Nephron progenitor cell (in vitro differentiated cells): Measurements from ENCODE around the gene CIAO1.
A peak's percentile ranks its signal among the peaks of the same experiment; 100 is the strongest.

Experiments
- DNase-seq: peaks from one replicate; pipeline ENCODE4 v3.0.0; 2021
- H3K27ac Mint-ChIP-seq: 2 replicates; pipeline ENCODE4 v1.8.0; 2021; ENCODE audit warnings: mild to moderate bottlenecking, moderate library complexity, mixed read lengths
- H3K27me3 Mint-ChIP-seq: 2 replicates; pipeline ENCODE4 v1.8.0; 2021; ENCODE audit warnings: mild to moderate bottlenecking, low read depth, mixed read lengths; ENCODE audit not compliant: poor library complexity
- H3K36me3 Mint-ChIP-seq: 2 replicates; pipeline ENCODE4 v1.8.0; 2021; ENCODE audit warnings: low read depth, mixed read lengths
- H3K4me1 Mint-ChIP-seq: 2 replicates; pipeline ENCODE4 v1.8.0; 2021; ENCODE audit warnings: mixed read lengths
- H3K4me3 Mint-ChIP-seq: 2 replicates; pipeline ENCODE4 v1.8.0; 2021; ENCODE audit warnings: mild to moderate bottlenecking, moderate library complexity, mixed read lengths
- H3K9me3 Mint-ChIP-seq: 2 replicates; pipeline ENCODE4 v1.8.0; 2021; ENCODE audit warnings: mild to moderate bottlenecking, moderate library complexity, mixed read lengths
- TF ChIP-seq, protein P1 (sequence below): fragments of 200-600 bp; sonication (generic); IDR thresholded peaks from 2 replicates; pipeline ENCODE4 v1.5.0; 2021; ENCODE audit warnings: antibody characterized with exemption

Gene CIAO1

DNA sequence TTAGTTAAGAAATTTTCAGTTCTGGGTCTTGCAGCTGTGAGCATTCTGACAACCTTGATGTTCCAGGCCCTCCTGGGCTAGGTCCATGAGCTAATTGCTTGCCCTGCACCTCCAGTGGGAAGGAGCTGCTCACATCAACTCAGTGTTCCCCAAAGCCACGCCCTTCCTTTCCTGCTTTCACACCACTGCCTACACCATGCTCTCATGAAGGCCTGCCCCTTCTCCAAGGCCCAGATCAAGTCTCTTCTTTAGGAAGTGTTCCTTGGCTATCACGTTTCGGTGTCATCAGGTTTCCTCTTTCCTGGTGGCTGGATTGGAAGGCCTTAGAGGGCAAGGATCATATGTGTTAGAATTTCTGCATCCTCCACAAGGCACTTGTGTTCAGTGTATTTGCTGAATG, 19.0 kb upstream of the CIAO1 start:
- Mint-ChIP-seq H3K36me3 (peaks cover 16% of the 10 kb centered on the region), H3K27me3 (peaks cover 7% of the 10 kb centered on the region), H3K4me1 (peaks cover 60% of the 10 kb centered on the region), H3K4me3 (no peak overlapping the region), H3K9me3 (no peaks in the 10 kb centered on the region), H3K27ac (peak overlapping the region; percentile 87)
- TF ChIP-seq, protein P1, sequence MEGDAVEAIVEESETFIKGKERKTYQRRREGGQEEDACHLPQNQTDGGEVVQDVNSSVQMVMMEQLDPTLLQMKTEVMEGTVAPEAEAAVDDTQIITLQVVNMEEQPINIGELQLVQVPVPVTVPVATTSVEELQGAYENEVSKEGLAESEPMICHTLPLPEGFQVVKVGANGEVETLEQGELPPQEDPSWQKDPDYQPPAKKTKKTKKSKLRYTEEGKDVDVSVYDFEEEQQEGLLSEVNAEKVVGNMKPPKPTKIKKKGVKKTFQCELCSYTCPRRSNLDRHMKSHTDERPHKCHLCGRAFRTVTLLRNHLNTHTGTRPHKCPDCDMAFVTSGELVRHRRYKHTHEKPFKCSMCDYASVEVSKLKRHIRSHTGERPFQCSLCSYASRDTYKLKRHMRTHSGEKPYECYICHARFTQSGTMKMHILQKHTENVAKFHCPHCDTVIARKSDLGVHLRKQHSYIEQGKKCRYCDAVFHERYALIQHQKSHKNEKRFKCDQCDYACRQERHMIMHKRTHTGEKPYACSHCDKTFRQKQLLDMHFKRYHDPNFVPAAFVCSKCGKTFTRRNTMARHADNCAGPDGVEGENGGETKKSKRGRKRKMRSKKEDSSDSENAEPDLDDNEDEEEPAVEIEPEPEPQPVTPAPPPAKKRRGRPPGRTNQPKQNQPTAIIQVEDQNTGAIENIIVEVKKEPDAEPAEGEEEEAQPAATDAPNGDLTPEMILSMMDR = no peak
- no peak for DNase-seq

DNA sequence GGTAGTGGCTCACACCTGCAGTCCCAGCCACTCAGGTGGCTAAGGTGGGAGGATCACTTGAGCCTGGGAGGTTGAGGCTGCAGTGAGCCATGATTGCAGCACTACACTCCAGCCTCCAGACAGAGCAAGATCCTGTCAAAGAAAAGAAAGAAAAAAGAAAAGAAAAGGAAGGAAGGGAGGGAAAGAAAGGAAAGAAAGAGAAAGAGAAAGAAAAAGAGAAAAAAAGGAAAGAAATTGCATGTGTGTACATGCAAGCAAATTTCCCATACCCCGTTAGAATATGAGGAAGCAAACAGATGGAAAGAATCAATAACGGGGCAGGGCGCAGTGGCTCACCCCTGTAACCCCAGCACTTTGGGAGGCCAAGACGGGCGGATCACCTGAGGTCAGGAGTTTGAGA, 18.1 kb upstream of the CIAO1 start:
- H3K4me1 Mint-ChIP-seq = peaks cover 65% of the 10 kb centered on the region
- H3K36me3 Mint-ChIP-seq = peaks cover 24% of the 10 kb centered on the region
- DNase-seq = no peak
- H3K27ac Mint-ChIP-seq = peak overlapping the region; percentile 76
- TF ChIP-seq, protein P1 = no peak
- peaks cover 7% of the 10 kb centered on the region for H3K27me3 Mint-ChIP-seq
- no peak overlapping the region for H3K4me3 Mint-ChIP-seq
- no peaks in the 10 kb centered on the region for H3K9me3 Mint-ChIP-seq

DNA sequence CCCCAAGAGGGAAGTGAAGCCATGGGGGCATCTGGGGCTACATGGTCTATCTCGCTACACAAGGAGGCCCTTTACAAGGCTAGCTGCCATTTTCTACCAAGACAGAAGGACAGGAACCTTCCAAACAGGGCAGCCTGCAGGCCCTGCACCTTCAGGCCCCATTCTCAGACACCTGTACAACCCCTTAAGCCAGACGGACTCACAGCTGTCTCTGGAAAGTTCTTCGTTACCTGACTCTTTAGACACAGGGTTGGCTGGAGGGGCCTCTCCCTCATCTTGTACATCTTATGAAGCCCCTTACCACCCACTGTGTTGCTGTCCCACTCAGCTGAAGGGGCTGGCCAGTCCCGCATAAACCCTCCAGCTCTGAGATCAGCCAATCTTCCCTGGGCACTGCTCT, 17.4 kb upstream of the CIAO1 start:
- no peaks in the 10 kb centered on the region for H3K9me3 Mint-ChIP-seq
- H3K27ac Mint-ChIP-seq = peak overlapping the region; percentile 15
- peaks cover 65% of the 10 kb centered on the region for H3K4me1 Mint-ChIP-seq
- no peak overlapping the region for H3K4me3 Mint-ChIP-seq
- DNase-seq = no peak
- peaks cover 7% of the 10 kb centered on the region for H3K27me3 Mint-ChIP-seq
- peaks cover 24% of the 10 kb centered on the region for H3K36me3 Mint-ChIP-seq
- TF ChIP-seq, protein P1 = no peak

DNA sequence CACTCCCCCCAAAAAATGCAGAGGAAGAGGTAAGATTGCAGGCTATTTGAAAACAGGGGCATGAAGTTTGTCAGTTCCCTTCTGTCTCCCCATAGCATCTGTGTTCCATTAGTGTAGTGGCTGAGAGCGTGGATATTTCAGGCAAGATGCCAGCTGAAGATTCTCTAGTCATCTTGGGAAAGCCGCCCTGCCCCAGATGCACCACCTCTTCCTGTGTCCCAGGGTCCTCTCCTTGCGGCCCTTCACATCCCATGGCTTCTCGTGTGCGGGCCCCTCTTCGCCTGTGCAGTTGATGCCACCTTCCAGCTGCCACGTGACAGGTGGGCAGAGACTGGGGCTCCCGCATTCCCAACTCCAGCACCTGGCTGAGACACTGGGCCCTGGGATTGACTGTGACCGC, 16.4 kb upstream of the CIAO1 start:
- H3K27me3 Mint-ChIP-seq = peaks cover under 1% of the 10 kb centered on the region
- DNase-seq = no peak
- no peaks in the 10 kb centered on the region for H3K9me3 Mint-ChIP-seq
- TF ChIP-seq, protein P1 = no peak
- H3K36me3 Mint-ChIP-seq = peaks cover 31% of the 10 kb centered on the region
- H3K27ac Mint-ChIP-seq = peak overlapping the region; percentile 87
- peaks cover 63% of the 10 kb centered on the region for H3K4me1 Mint-ChIP-seq
- H3K4me3 Mint-ChIP-seq = no peak overlapping the region

DNA sequence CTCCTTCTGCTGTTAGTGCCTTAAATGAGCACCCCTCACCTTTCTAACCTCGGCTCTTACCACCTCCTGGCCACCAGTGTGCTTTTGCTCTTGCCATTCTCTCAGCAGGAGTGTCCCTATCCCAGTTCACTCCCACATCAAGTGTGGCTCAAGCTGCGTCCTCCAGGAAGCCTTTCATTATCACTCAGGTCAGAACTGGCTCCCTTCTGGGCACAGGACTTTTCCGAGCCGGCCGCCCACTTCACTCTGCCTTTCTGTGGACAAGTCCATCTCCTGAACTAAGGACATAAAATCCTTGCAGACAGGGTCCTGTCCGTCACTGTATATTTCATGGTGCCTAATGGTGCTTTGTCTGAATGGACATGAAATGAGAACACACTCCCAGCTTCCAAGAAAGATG, 15.8 kb upstream of the CIAO1 start:
- peaks cover 60% of the 10 kb centered on the region for H3K4me1 Mint-ChIP-seq
- peaks cover 29% of the 10 kb centered on the region for H3K36me3 Mint-ChIP-seq
- H3K9me3 Mint-ChIP-seq = no peaks in the 10 kb centered on the region
- H3K4me3 Mint-ChIP-seq = no peak overlapping the region
- H3K27me3 Mint-ChIP-seq = no peaks in the 10 kb centered on the region
- peak overlapping the region; percentile 87 for H3K27ac Mint-ChIP-seq
- TF ChIP-seq, protein P1 = no peak
- no peak for DNase-seq

DNA sequence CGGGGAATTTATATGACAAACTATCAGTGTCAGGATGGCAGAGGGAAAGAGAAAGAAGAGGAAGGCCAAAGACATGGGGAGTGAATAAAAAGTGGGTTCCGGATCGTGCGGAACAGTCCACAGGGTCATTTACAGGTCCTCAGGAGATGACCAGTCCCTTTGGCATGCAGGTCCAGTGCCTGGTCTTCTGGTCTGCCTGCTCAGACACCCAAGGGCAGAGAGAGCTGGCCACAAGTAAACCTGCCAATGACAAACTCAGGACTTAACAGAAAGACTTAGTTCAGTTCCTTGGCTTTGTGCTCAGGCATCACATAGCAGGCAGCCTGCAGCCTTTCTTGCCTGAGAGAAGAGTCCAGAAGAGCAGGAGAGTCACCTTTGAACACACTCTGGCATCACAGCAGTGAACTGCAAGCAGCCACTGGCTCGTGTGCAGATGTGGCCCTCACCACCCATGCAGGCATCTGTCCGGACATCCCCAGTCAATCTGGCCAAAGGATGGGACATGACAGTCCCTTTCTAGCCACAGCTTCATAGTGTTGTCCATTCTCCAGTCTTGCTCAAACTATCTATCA, 14.2 kb upstream of the CIAO1 start:
- Mint-ChIP-seq H3K27ac (peak overlapping the region; percentile 92), H3K4me1 (peaks cover 47% of the 10 kb centered on the region), H3K36me3 (peaks cover 32% of the 10 kb centered on the region), H3K9me3 (no peaks in the 10 kb centered on the region), H3K4me3 (peak overlapping the region; percentile 25), H3K27me3 (no peaks in the 10 kb centered on the region)
- DNase-seq = peak; percentile 82
- TF ChIP-seq, protein P1 = no peak
